GM23248 (cell line): Measurements from ENCODE around the gene PLBD2.

Experiments used
- EZH2 ChIP-seq: fragments of 200-600 bp; sonication (generic); IDR thresholded peaks from 2 replicates; pipeline ENCODE4 v1.6.1; 2018; ENCODE audit warnings: antibody characterized with exemption, mild to moderate bottlenecking; ENCODE audit not compliant: insufficient read depth, poor library complexity, severe bottlenecking
- EZH2phosphoT487 ChIP-seq: fragments of 200-600 bp; sonication (generic); IDR thresholded peaks from 2 replicates; pipeline ENCODE4 v1.6.1; 2018; ENCODE audit warnings: antibody characterized with exemption, moderate library complexity, mild to moderate bottlenecking, low read depth; ENCODE audit not compliant: insufficient read depth

- TF ChIP-seq EZH2phosphoT487 = no peak
- TF ChIP-seq EZH2 = no peak
Observed at GRCh38 chr12:113369391-113369985, 11.1 kb downstream of the PLBD2 start.
